GM23248 (cell line): ENCODE results near the gene PRKCB. TPM values are rescaled to one million over a fixed set of nuclear protein-coding genes. Genes with fewer than 3 reads are reported as not detected.

Experiments used
- DNase-seq: peaks from one replicate; pipeline ENCODE4 v3.0.0-alpha.2; 2015
- H2AFZ ChIP-seq: fragments of 200-600 bp; sonication (generic); 2 replicates; pipeline ENCODE4 v1.6.1; 2016; ENCODE audit warnings: antibody characterized with exemption
- H3F3A ChIP-seq: fragments of 200-600 bp; sonication (generic); 2 replicates; pipeline ENCODE4 v1.6.1; 2016; ENCODE audit warnings: mild to moderate bottlenecking, antibody characterized with exemption, mixed run types; ENCODE audit not compliant: insufficient read depth
- H3K27ac ChIP-seq: fragments of 200-600 bp; sonication (generic); 2 replicates; pipeline ENCODE4 v1.5.1; 2016; ENCODE audit warnings: mild to moderate bottlenecking
- H3K27me3 ChIP-seq: fragments of 200-600 bp; sonication (generic); replicated peaks from 2 replicates; pipeline ENCODE4 v1.6.1; 2016; ENCODE audit warnings: mild to moderate bottlenecking; ENCODE audit not compliant: insufficient read depth
- H3K36me3 ChIP-seq: fragments of 200-600 bp; sonication (generic); 2 replicates; pipeline ENCODE4 v1.6.1; 2016; ENCODE audit warnings: low read depth, mild to moderate bottlenecking
- H3K4me1 ChIP-seq: fragments of 200-600 bp; sonication (generic); 2 replicates; pipeline ENCODE4 v1.6.1; 2016; ENCODE audit warnings: mild to moderate bottlenecking; ENCODE audit not compliant: insufficient read depth
- H3K4me2 ChIP-seq: fragments of 200-600 bp; sonication (generic); one replicate; pipeline ENCODE4 v1.6.1; 2016; ENCODE audit warnings: mild to moderate bottlenecking; ENCODE audit not compliant: unreplicated experiment
- H3K4me3 ChIP-seq: fragments of 200-600 bp; sonication (generic); 2 replicates; pipeline ENCODE4 v1.5.1; 2016; ENCODE audit warnings: mild to moderate bottlenecking
- H3K79me2 ChIP-seq: fragments of 200-600 bp; sonication (generic); 2 replicates; pipeline ENCODE4 v1.6.1; 2016; ENCODE audit warnings: mild to moderate bottlenecking; ENCODE audit not compliant: insufficient read depth
- H3K9ac ChIP-seq: fragments of 200-600 bp; sonication (generic); 2 replicates; pipeline ENCODE4 v1.6.1; 2016; ENCODE audit warnings: mild to moderate bottlenecking
- H3K9me2 ChIP-seq: fragments of 200-600 bp; sonication (generic); 2 replicates; pipeline ENCODE4 v1.6.1; 2016; ENCODE audit warnings: mixed run types, mild to moderate bottlenecking, moderate library complexity; ENCODE audit not compliant: insufficient read depth
- H3K9me3 ChIP-seq: fragments of 200-600 bp; sonication (generic); one replicate; pipeline ENCODE4 v1.6.1; 2017; ENCODE audit warnings: low read depth
- H4K20me1 ChIP-seq: fragments of 200-600 bp; sonication (generic); 2 replicates; pipeline ENCODE4 v1.6.0; 2016; ENCODE audit not compliant: insufficient read depth
- EZH2 ChIP-seq: fragments of 200-600 bp; sonication (generic); IDR thresholded peaks from 2 replicates; pipeline ENCODE4 v1.6.1; 2018; ENCODE audit warnings: antibody characterized with exemption, mild to moderate bottlenecking; ENCODE audit not compliant: insufficient read depth, poor library complexity, severe bottlenecking
- EZH2phosphoT487 ChIP-seq: fragments of 200-600 bp; sonication (generic); IDR thresholded peaks from 2 replicates; pipeline ENCODE4 v1.6.1; 2018; ENCODE audit warnings: antibody characterized with exemption, moderate library complexity, mild to moderate bottlenecking, low read depth; ENCODE audit not compliant: insufficient read depth
- WGBS, 2 experiments: methylation state at CpG; one replicate each; pipeline ENCODE4 v1.1.6; 2015 to 2017; ENCODE audit warnings: low lambda C conversion rate in 2 of 2, low coverage in 1 of 2; ENCODE audit errors: missing lambda C conversion rate in 2 of 2; 5-methylcytosine and 5-hydroxymethylcytosine counted together
- in situ Hi-C: fragments of 300-500 bp; cut with MboI; formaldehyde crosslinking; loops from 2 replicates; pipeline ENCODE4 v1.15.0; 2020
- polyA plus RNA-seq: library from polyadenylated mRNA; unstranded; fragments of >200 nt; fragmentation: Nextera tagmentation; extraction: Ambion mirVana; gene quantifications from 2 replicates; pipeline ENCODE4 v1.2.1, GENCODE V29; 2016
- total RNA-seq: library from RNA; depleted of rRNA; stranded (reverse); fragments of >200 nt; shearing (Covaris generic); gene quantifications from 2 replicates; pipeline ENCODE4 v1.2.3, GENCODE V29; 2014

Gene PRKCB
- total and polyA plus RNA-seq, 2 experiments from 2014 or later = not detected

GRCh38 chr16:23863511-23864422 is 28.0 kb downstream of the PRKCB start:
- no peak overlapping the region for H3K4me3 ChIP-seq
- no peak overlapping the region for H2AFZ ChIP-seq
- H3K36me3 ChIP-seq = no peaks in the 10 kb centered on the region
- no peaks in the 10 kb centered on the region for H3K4me1 ChIP-seq
- H3K9ac ChIP-seq = no peak overlapping the region
- H3K9me3 ChIP-seq = no peaks in the 10 kb centered on the region
- no peak for TF ChIP-seq EZH2
- no peak for TF ChIP-seq EZH2phosphoT487
- in situ Hi-C loops = no loop called here
- no peaks in the 10 kb centered on the region for H3K27me3 ChIP-seq
- no peaks in the 10 kb centered on the region for H3F3A ChIP-seq
- H3K4me2 ChIP-seq = no peak overlapping the region
- 8 to 9% methylated on average over 12 of the region's 12 CpGs for WGBS, 2 experiments
- H3K27ac ChIP-seq = no peak overlapping the region
- no peak for DNase-seq
- no peaks in the 10 kb centered on the region for H4K20me1 ChIP-seq
- no peaks in the 10 kb centered on the region for H3K9me2 ChIP-seq
- no peaks in the 10 kb centered on the region for H3K79me2 ChIP-seq

GRCh38 chr16:23865853-23866252 is 30.1 kb downstream of the PRKCB start:
- H3K9me3 ChIP-seq = no peaks in the 10 kb centered on the region
- no peak overlapping the region for H3K27ac ChIP-seq
- H3F3A ChIP-seq = no peaks in the 10 kb centered on the region
- no peak overlapping the region for H2AFZ ChIP-seq
- no peaks in the 10 kb centered on the region for H3K36me3 ChIP-seq
- in situ Hi-C loops = no loop called here
- no peaks in the 10 kb centered on the region for H3K9me2 ChIP-seq
- no peak overlapping the region for H3K4me2 ChIP-seq
- H3K4me1 ChIP-seq = no peaks in the 10 kb centered on the region
- no peaks in the 10 kb centered on the region for H3K79me2 ChIP-seq
- WGBS, 2 experiments = 2 to 5% methylated on average over 2 of the region's 2 CpGs
- H3K9ac ChIP-seq = no peak overlapping the region
- H3K27me3 ChIP-seq = no peaks in the 10 kb centered on the region
- H4K20me1 ChIP-seq = no peaks in the 10 kb centered on the region
- H3K4me3 ChIP-seq = no peak overlapping the region
- DNase-seq = no peak
- TF ChIP-seq EZH2 (no peak), EZH2phosphoT487 (no peak)

- 20 to 23% methylated on average over 4 of the region's 4 CpGs for WGBS, 2 experiments
- H3K4me1 ChIP-seq = no peaks in the 10 kb centered on the region
- H3K9me2 ChIP-seq = no peaks in the 10 kb centered on the region
- no peaks in the 10 kb centered on the region for H3F3A ChIP-seq
- H4K20me1 ChIP-seq = no peaks in the 10 kb centered on the region
- H3K79me2 ChIP-seq = no peaks in the 10 kb centered on the region
- no peak overlapping the region for H3K4me2 ChIP-seq
- DNase-seq = no peak
- H3K27ac ChIP-seq = no peak overlapping the region
- H3K4me3 ChIP-seq = no peak overlapping the region
- TF ChIP-seq EZH2phosphoT487 = no peak
- no peak for TF ChIP-seq EZH2
- no peaks in the 10 kb centered on the region for H3K27me3 ChIP-seq
- H3K36me3 ChIP-seq = no peaks in the 10 kb centered on the region
- H2AFZ ChIP-seq = no peak overlapping the region
- in situ Hi-C loops = no loop called here
- no peaks in the 10 kb centered on the region for H3K9me3 ChIP-seq
- H3K9ac ChIP-seq = no peak overlapping the region
These were observed 30.8 kb downstream of the PRKCB start for GRCh38 chr16:23866621-23867020.

GRCh38 chr16:23867566-23867965 is 31.8 kb downstream of the PRKCB start:
- Histone ChIP-seq H3K36me3 (no peaks in the 10 kb centered on the region), H3K4me2 (no peak overlapping the region), H3K9me3 (no peaks in the 10 kb centered on the region), H3K4me1 (no peaks in the 10 kb centered on the region), H3K9ac (no peak overlapping the region), H3K79me2 (no peaks in the 10 kb centered on the region), H3K27me3 (no peaks in the 10 kb centered on the region), H3F3A (no peaks in the 10 kb centered on the region), H3K9me2 (no peaks in the 10 kb centered on the region), H3K4me3 (no peak overlapping the region), H2AFZ (no peak overlapping the region), H3K27ac (no peak overlapping the region), H4K20me1 (no peaks in the 10 kb centered on the region)
- TF ChIP-seq EZH2phosphoT487 = no peak
- TF ChIP-seq EZH2 = no peak
- in situ Hi-C loops = no loop called here
- DNase-seq = no peak
- 5 to 6% methylated on average over 2 of the region's 2 CpGs for WGBS, 2 experiments
